ENCODE data around the gene SPDYA.

SPDYA gene

GRCh38 chr2:28824870-28825269 lies 14.2 kb downstream of the SPDYA start:
- DNase-seq (ENCODE audit: low read depth in 1 of 2, low spot score in 1 of 2): no peak

- no peak for DNase-seq (ENCODE audit: low read depth in 1 of 2, low spot score in 1 of 2)
Measured at GRCh38 chr2:28828382-28828781, 17.7 kb downstream of the SPDYA start.

GRCh38 chr2:28833740-28834470 lies 23.3 kb downstream of the SPDYA start:
- no peak for DNase-seq (ENCODE audit: low read depth in 1 of 2, low spot score in 1 of 2)

- DNase-seq (ENCODE audit: low read depth in 1 of 2, low spot score in 1 of 2): no peak
Measured at GRCh38 chr2:28835781-28836180, 25.1 kb downstream of the SPDYA start.

GRCh38 chr2:28838971-28839370 lies 28.3 kb downstream of the SPDYA start:
- DNase-seq (ENCODE audit: low read depth in 1 of 2, low spot score in 1 of 2): no peak

GRCh38 chr2:28842042-28842441 lies 31.4 kb downstream of the SPDYA start:
- no peak for DNase-seq (ENCODE audit: low read depth in 1 of 2, low spot score in 1 of 2)

GRCh38 chr2:28855193-28855592 lies 44.6 kb downstream of the SPDYA start:
- DNase-seq (ENCODE audit: low read depth in 1 of 2, low spot score in 1 of 2): no peak

- no peak for DNase-seq (ENCODE audit: low read depth in 1 of 2, low spot score in 1 of 2)
Measured at GRCh38 chr2:28855977-28856376, 45.3 kb downstream of the SPDYA start.

GRCh38 chr2:28868611-28869010 lies 58.0 kb downstream of the SPDYA start:
- no peak for DNase-seq (ENCODE audit: low read depth in 1 of 2, low spot score in 1 of 2)

GRCh38 chr2:28869494-28870145 lies 59.0 kb downstream of the SPDYA start:
- no peak for DNase-seq (ENCODE audit: low read depth in 1 of 2, low spot score in 1 of 2)

GRCh38 chr2:28870146-28870891 lies 59.7 kb downstream of the SPDYA start, which contains the start of gene TRMT61B:
TSS of gene TRMT61B (minus strand) at chr2:28870309. CDS start at chr2:28870277, 32 bp downstream.
- peak; percentile 95 to 98 for DNase-seq (ENCODE audit: low read depth in 1 of 2, low spot score in 1 of 2)

GRCh38 chr2:28871620-28872019 lies 61.0 kb downstream of the SPDYA start:
- DNase-seq (ENCODE audit: low read depth in 1 of 2, low spot score in 1 of 2): no peak

- no peak for DNase-seq (ENCODE audit: low read depth in 1 of 2, low spot score in 1 of 2)
Measured at GRCh38 chr2:28880193-28880592, 69.6 kb downstream of the SPDYA start.

- no peak for DNase-seq (ENCODE audit: low read depth in 1 of 2, low spot score in 1 of 2)
Measured at GRCh38 chr2:28893488-28893887, 82.9 kb downstream of the SPDYA start.

GRCh38 chr2:28894470-28895188 lies 84.0 kb downstream of the SPDYA start, which contains the start of gene WDR43:
TSS of gene WDR43 (plus strand) at chr2:28894667. CDS start at chr2:28894699, 32 bp downstream.
- DNase-seq (ENCODE audit: low read depth in 1 of 2, low spot score in 1 of 2): peak; percentile 92 to 97

- DNase-seq (ENCODE audit: low read depth in 1 of 2, low spot score in 1 of 2): peak; percentile 5 to 15
Measured at GRCh38 chr2:28895189-28895893, 84.7 kb downstream of the SPDYA start.

GRCh38 chr2:28896906-28897305 lies 86.3 kb downstream of the SPDYA start:
- DNase-seq (ENCODE audit: low read depth in 1 of 2, low spot score in 1 of 2): no peak

- no peak for DNase-seq (ENCODE audit: low read depth in 1 of 2, low spot score in 1 of 2)
Measured at GRCh38 chr2:28898048-28898447, 87.4 kb downstream of the SPDYA start.

All from activated T-helper 1 cell treated with anti-CD3 and anti-CD28 coated beads, Interleukin-2, amount 50 U/mL, for 16 hours (primary cell).